K562 (cell line): Measurements from ENCODE around the gene SRM. TPM values are rescaled to one million over a fixed set of nuclear protein-coding genes. Genes with fewer than 3 reads are reported as not detected.

ENCODE experiments used
- ASH1L ChIP-seq: fragments of 450-650 bp; IDR thresholded peaks from 2 replicates; pipeline ENCODE4 v1.6.1; 2018; ENCODE audit warnings: borderline replicate concordance, mild to moderate bottlenecking, low read depth; ENCODE audit not compliant: partially characterized antibody
- CBX2 ChIP-seq: fragments of 200-600 bp; sonication (generic); IDR thresholded peaks from one replicate; pipeline ENCODE4 v1.6.1; 2012; ENCODE audit warnings: mild to moderate bottlenecking, low read length, inconsistent platforms; ENCODE audit not compliant: insufficient read depth, poor library complexity, severe bottlenecking
- E2F5 ChIP-seq: sonication (generic); formaldehyde crosslinking; IDR thresholded peaks from 2 replicates; pipeline ENCODE4 v1.8.0; 2022; ENCODE audit warnings: mild to moderate bottlenecking, missing genetic modification reagents
- HOMEZ ChIP-seq: fragments of 250-450 bp; sonication (Bioruptor Pico); IDR thresholded peaks from 2 replicates; pipeline ENCODE4 v1.4.0; 2020; ENCODE audit warnings: mild to moderate bottlenecking, moderate library complexity
- NCOA6 ChIP-seq: fragments of 450-650 bp; IDR thresholded peaks from 2 replicates; pipeline ENCODE4 v1.6.1; 2017; ENCODE audit warnings: mild to moderate bottlenecking
- NFXL1 ChIP-seq: fragments of 450-650 bp; formaldehyde crosslinking; IDR thresholded peaks from 2 replicates; pipeline ENCODE4 v1.4.0; 2021; ENCODE audit warnings: mild to moderate bottlenecking
- PCBP1 ChIP-seq: fragments of 200-400 bp; formaldehyde crosslinking; IDR thresholded peaks from 2 replicates; pipeline ENCODE4 v1.6.1; 2018; ENCODE audit warnings: mild to moderate bottlenecking, low read depth, low read length; ENCODE audit not compliant: poor library complexity, severe bottlenecking
- PML ChIP-seq: IDR thresholded peaks from 2 replicates; pipeline ENCODE4 v1.6.1; 2012; ENCODE audit warnings: low read length, inconsistent platforms
- POLR2B ChIP-seq: fragments of 450-650 bp; IDR thresholded peaks from 2 replicates; pipeline ENCODE4 v1.6.1; 2018; ENCODE audit warnings: low read depth; ENCODE audit not compliant: partially characterized antibody
- POLR3A ChIP-seq: IDR thresholded peaks from 2 replicates; pipeline ENCODE4 v1.6.1; 2011; ENCODE audit warnings: borderline replicate concordance, mild to moderate bottlenecking, moderate library complexity; ENCODE audit not compliant: insufficient read length, insufficient read depth; ENCODE audit errors: extremely low read depth
- XRCC5 ChIP-seq: fragments of 200-400 bp; formaldehyde crosslinking; IDR thresholded peaks from 2 replicates; pipeline ENCODE4 v1.6.1; 2017; ENCODE audit warnings: low read depth, mild to moderate bottlenecking, low read length
- ZNF512 ChIP-seq: IDR thresholded peaks from 2 replicates; pipeline ENCODE4 v1.6.1; 2016; ENCODE audit warnings: missing genetic modification characterization, missing compliant biosample characterization
- ZNF518B ChIP-seq: fragments of 250-450 bp; sonication (Bioruptor Pico); IDR thresholded peaks from 2 replicates; pipeline ENCODE4 v1.5.0; 2021; ENCODE audit warnings: mild to moderate bottlenecking, moderate library complexity
- ZNF644 ChIP-seq: fragments of 200-800 bp; sonication (Bioruptor generic); IDR thresholded peaks from 2 replicates; pipeline ENCODE4 v1.6.1; 2016; ENCODE audit warnings: low read depth, missing genetic modification characterization, missing compliant biosample characterization
- polyA plus RNA-seq, 8 experiments: library from polyadenylated mRNA; depleted of rRNA in 4 of 8; stranded (reverse) in 5 of 8; unstranded in 3 of 8; fragments of >200 nt; fragmentation: Nextera tagmentation in 2 of 8; fragmentation: Illumina TruSeq in 1 of 8; extraction: Ambion mirVana in 2 of 8; extraction: Trizol in 1 of 8; gene quantifications; 2 replicates each; pipeline versions ENCODE4 v1.2.1 to v1.2.3, GENCODE V29; 2011 to 2014; ENCODE audit warnings: inconsistent platforms in 1 of 8, missing spikeins in 1 of 8
- total RNA-seq, 7 experiments: library from RNA; depleted of rRNA in 6 of 7; stranded (reverse); fragments of >200 nt in 6 of 7; fragmentation: Illumina TruSeq in 2 of 7; extraction: Trizol in 2 of 7; gene quantifications; 2 replicates each; pipeline versions ENCODE4 v1.2.1 to v1.2.3, GENCODE V29; 2011 to 2021; ENCODE audit warnings: low replicate concordance in 1 of 7
- TF ChIP-seq, protein P1 (sequence below): fragments of 250-450 bp; sonication (Bioruptor Pico); IDR thresholded peaks from 2 replicates; pipeline ENCODE4 v1.4.0; 2020; ENCODE audit warnings: mild to moderate bottlenecking, moderate library complexity

The SRM gene
- total and polyA plus RNA-seq, 9 of the 15 experiments (the other 6 are each of a cell fraction or from before 2014, with no cell fraction given) = 23.9 to 373 (median 82.5) TPM

- TF ChIP-seq POLR3A = no peak
- no peak for TF ChIP-seq ASH1L
- no peak for TF ChIP-seq ZNF512 (tag)
- no peak for TF ChIP-seq NFXL1 (CRISPR knock-in tag)
- TF ChIP-seq HOMEZ (CRISPR knock-in tag) = no peak
- no peak for TF ChIP-seq PCBP1
- TF ChIP-seq, protein P1, sequence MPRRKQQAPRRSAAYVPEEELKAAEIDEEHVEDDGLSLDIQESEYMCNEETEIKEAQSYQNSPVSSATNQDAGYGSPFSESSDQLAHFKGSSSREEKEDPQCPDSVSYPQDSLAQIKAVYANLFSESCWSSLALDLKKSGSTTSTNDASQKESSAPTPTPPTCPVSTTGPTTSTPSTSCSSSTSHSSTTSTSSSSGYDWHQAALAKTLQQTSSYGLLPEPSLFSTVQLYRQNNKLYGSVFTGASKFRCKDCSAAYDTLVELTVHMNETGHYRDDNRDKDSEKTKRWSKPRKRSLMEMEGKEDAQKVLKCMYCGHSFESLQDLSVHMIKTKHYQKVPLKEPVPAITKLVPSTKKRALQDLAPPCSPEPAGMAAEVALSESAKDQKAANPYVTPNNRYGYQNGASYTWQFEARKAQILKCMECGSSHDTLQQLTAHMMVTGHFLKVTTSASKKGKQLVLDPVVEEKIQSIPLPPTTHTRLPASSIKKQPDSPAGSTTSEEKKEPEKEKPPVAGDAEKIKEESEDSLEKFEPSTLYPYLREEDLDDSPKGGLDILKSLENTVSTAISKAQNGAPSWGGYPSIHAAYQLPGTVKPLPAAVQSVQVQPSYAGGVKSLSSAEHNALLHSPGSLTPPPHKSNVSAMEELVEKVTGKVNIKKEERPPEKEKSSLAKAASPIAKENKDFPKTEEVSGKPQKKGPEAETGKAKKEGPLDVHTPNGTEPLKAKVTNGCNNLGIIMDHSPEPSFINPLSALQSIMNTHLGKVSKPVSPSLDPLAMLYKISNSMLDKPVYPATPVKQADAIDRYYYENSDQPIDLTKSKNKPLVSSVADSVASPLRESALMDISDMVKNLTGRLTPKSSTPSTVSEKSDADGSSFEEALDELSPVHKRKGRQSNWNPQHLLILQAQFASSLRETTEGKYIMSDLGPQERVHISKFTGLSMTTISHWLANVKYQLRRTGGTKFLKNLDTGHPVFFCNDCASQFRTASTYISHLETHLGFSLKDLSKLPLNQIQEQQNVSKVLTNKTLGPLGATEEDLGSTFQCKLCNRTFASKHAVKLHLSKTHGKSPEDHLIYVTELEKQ (CRISPR knock-in tag) = no peak
- TF ChIP-seq ZNF644 (tag) = no peak
- no peak for TF ChIP-seq PML
- TF ChIP-seq E2F5 (CRISPR knock-in tag) = no peak
- TF ChIP-seq NCOA6 = peak; percentile 62
- no peak for TF ChIP-seq ZNF518B (CRISPR knock-in tag)
- no peak for TF ChIP-seq CBX2
- no peak for TF ChIP-seq XRCC5
- TF ChIP-seq POLR2B = peak; percentile 64
These were observed at the start of gene SRM (continued) for GRCh38 chr1:11059968-11060830.
